Activated gamma-delta T cell treated with anti-CD3 and anti-CD28 coated beads, Interleukin-2, amount 50 U/mL, for 16 hours (primary cell): ENCODE measurements around the gene MGAT5.
A peak's percentile ranks its signal among the peaks of the same experiment; 100 is the strongest.

ENCODE experiments used
- DNase-seq: peaks from one replicate; pipeline ENCODE4 v3.0.0-alpha.2; 2020; ENCODE audit warnings: low read depth

MGAT5 gene

GRCh38 chr2:134256956-134257355 lies 3.1 kb downstream of the MGAT5 start:
- DNase-seq: no peak

- DNase-seq: no peak
Observed at GRCh38 chr2:134257509-134257908, 3.6 kb downstream of the MGAT5 start.

GRCh38 chr2:134257965-134258683 lies 4.3 kb downstream of the MGAT5 start:
- DNase-seq: no peak

GRCh38 chr2:134258684-134259388 lies 5.0 kb downstream of the MGAT5 start:
- DNase-seq: peak; percentile 22

GRCh38 chr2:134259571-134259970 lies 5.7 kb downstream of the MGAT5 start:
- DNase-seq: no peak

GRCh38 chr2:134259994-134260393 lies 6.1 kb downstream of the MGAT5 start:
- DNase-seq: no peak

- DNase-seq: no peak
Observed at GRCh38 chr2:134260713-134261112, 6.8 kb downstream of the MGAT5 start.

GRCh38 chr2:134261398-134262131 lies 7.7 kb downstream of the MGAT5 start:
- DNase-seq: no peak

- no peak for DNase-seq
Observed at GRCh38 chr2:134262684-134263083, 8.8 kb downstream of the MGAT5 start.

- DNase-seq: no peak
Observed at GRCh38 chr2:134268265-134268664, 14.4 kb downstream of the MGAT5 start.

GRCh38 chr2:134269230-134269629 lies 15.4 kb downstream of the MGAT5 start:
- no peak for DNase-seq

- DNase-seq: no peak
Observed at GRCh38 chr2:134269972-134270735, 16.3 kb downstream of the MGAT5 start.

GRCh38 chr2:134271758-134272157 lies 17.9 kb downstream of the MGAT5 start:
- no peak for DNase-seq

- DNase-seq: no peak
Observed at GRCh38 chr2:134272806-134273205, 18.9 kb downstream of the MGAT5 start.

- no peak for DNase-seq
Observed at GRCh38 chr2:134273256-134273983, 19.5 kb downstream of the MGAT5 start.

- DNase-seq: no peak
Observed at GRCh38 chr2:134274121-134274520, 20.2 kb downstream of the MGAT5 start.

- DNase-seq: no peak
Observed at GRCh38 chr2:134275058-134275862, 21.4 kb downstream of the MGAT5 start.

- no peak for DNase-seq
Observed at GRCh38 chr2:134276381-134277172, 22.7 kb downstream of the MGAT5 start.

GRCh38 chr2:134277223-134277622 lies 23.4 kb downstream of the MGAT5 start:
- no peak for DNase-seq

- DNase-seq: no peak
Observed at GRCh38 chr2:134278553-134278952, 24.7 kb downstream of the MGAT5 start.
